Bronchial epithelial cell (primary cell): Measurements from ENCODE around the gene ITGA6. TPM values are rescaled to one million over a fixed set of nuclear protein-coding genes. Genes with fewer than 3 reads are reported as not detected.

Source experiments
- DNase-seq: peaks from one replicate; pipeline ENCODE4 v3.0.0-alpha.2; 2010; ENCODE audit warnings: low read depth
- FAIRE-seq: peaks from 2 replicates; lab custom pipeline; 2011; peaks lifted over from hg19 to GRCh38; lab: Jason Lieb, UNC
- H3K27me3 ChIP-seq: 2 replicates; pipeline ENCODE4 v1.5.1; 2011; ENCODE audit warnings: low read length; ENCODE audit not compliant: control insufficient read depth, insufficient read depth
- H3K36me3 ChIP-seq: 2 replicates; pipeline ENCODE4 v1.5.1; 2011; ENCODE audit warnings: low read length; ENCODE audit not compliant: control insufficient read depth, insufficient read depth
- H3K4me3 ChIP-seq: 2 replicates; pipeline ENCODE4 v1.5.1; 2011; ENCODE audit warnings: mild to moderate bottlenecking, low read depth, low read length, control low read depth
- CTCF ChIP-seq: IDR thresholded peaks from 2 replicates; pipeline ENCODE4 v1.5.1; 2011; ENCODE audit warnings: mild to moderate bottlenecking, moderate library complexity, low read length, control low read depth, inconsistent platforms; ENCODE audit not compliant: insufficient read depth, severe bottlenecking
- total RNA-seq: library from RNA; depleted of rRNA; stranded (reverse); fragments of >200 nt; gene quantifications from 2 replicates; pipeline ENCODE4 v1.2.1, GENCODE V29; 2014

Gene ITGA6
- total RNA-seq, 1 donor from 2014 or later, result 390 TPM

DNA sequence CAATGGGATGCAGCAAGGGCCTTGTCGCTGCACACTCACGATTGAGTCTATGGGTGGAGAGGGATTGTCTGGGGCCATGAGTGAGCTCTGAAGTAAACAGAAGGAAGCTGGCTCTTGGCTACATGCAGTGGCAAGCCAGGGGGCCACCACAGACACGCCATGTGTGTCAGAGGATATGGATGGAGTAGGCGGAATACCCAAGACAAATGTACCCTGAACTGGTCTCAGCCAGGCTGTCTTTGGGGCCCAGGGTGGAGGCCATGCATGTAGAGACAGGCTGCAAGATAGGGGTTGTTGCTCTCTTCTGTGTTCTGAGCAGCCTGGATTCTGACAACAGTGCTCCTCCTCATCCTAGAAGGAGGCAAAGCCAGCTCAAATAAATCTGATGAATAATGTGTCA lies 24.0 kb upstream of the ITGA6 start:
- Histone ChIP-seq H3K4me3 (no peak overlapping the region), H3K27me3 (no peaks in the 10 kb centered on the region), H3K36me3 (no peaks in the 10 kb centered on the region)
- DNase-seq (peak; percentile 92), FAIRE-seq (no peak)
- TF ChIP-seq CTCF, result no peak

GRCh38 chr2:172403881-172404468 lies 23.4 kb upstream of the ITGA6 start:
- H3K36me3 ChIP-seq, result no peaks in the 10 kb centered on the region
- TF ChIP-seq CTCF, result no peak
- DNase-seq (no peak), FAIRE-seq (no peak)
- H3K4me3 ChIP-seq, result no peak overlapping the region
- no peaks in the 10 kb centered on the region for H3K27me3 ChIP-seq

- H3K36me3 ChIP-seq, result no peaks in the 10 kb centered on the region
- no peak overlapping the region for H3K4me3 ChIP-seq
- peak; percentile 83 for DNase-seq
- no peak for FAIRE-seq
- TF ChIP-seq CTCF, result no peak
- no peaks in the 10 kb centered on the region for H3K27me3 ChIP-seq
Measured at GRCh38 chr2:172404824-172405223, 22.6 kb upstream of the ITGA6 start.

DNA sequence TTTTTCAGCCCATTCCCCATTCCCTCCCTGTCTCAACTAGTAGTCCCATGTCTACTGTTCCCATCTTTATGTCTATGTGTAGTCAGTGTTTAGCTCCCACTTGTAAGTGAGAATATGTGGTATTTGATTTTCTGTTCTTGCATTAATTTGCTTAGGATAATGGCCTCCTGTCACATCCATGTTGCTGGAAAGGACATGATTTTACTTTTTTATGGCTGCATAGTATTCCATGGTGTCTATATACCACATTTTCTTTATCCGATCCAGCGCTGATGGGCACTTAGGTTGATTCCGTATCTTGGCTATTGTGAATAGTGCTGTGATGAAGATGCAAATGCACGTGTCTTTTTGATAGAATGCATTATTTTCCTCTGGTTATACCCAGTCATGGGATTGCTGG lies 21.7 kb upstream of the ITGA6 start:
- no peak for DNase-seq
- Histone ChIP-seq H3K4me3 (no peak overlapping the region), H3K27me3 (no peaks in the 10 kb centered on the region), H3K36me3 (no peaks in the 10 kb centered on the region)
- TF ChIP-seq CTCF, result no peak
- FAIRE-seq, result no peak

GRCh38 chr2:172408143-172408766 lies 19.1 kb upstream of the ITGA6 start:
- DNase-seq, result peak; percentile 99
- H3K4me3 ChIP-seq, result no peak overlapping the region

More at GRCh38 chr2:172408143-172408766, 19.1 kb upstream of the ITGA6 start:
- Histone ChIP-seq H3K27me3 (no peaks in the 10 kb centered on the region), H3K36me3 (no peaks in the 10 kb centered on the region)
- TF ChIP-seq CTCF, result no peak
- FAIRE-seq, result peak; percentile 75
